Naive thymus-derived CD4-positive, alpha-beta T cell (primary cell): ENCODE results near the gene TNNI3K. TPM values are rescaled to one million over a fixed set of nuclear protein-coding genes. Genes with fewer than 3 reads are reported as not detected.

Source experiments
- ATAC-seq: fragments of 150-1000 bp; cut with Tn5 transposase; 2 replicates; pipeline ENCODE4 v1.10.0; 2021; ENCODE audit warnings: mild to moderate bottlenecking, moderate library complexity
- CTCF ChIA-PET: fragments of 350-600 bp; sonication (Branson Sonifier 250); formaldehyde crosslinking; loops from one replicate; lab custom pipeline; 2021; ENCODE audit warnings: antibody characterized with exemption; lab: Charles Lee
- POLR2A ChIA-PET: fragments of 350-600 bp; sonication (Branson Sonifier 250); formaldehyde crosslinking; loops from one replicate; lab custom pipeline; 2021; ENCODE audit warnings: antibody characterized with exemption, inconsistent platforms; lab: Charles Lee
- DNase-seq, 9 donors: peaks; one replicate each; pipeline versions ENCODE4 v3.0.0 to v3.0.0-alpha.2; 2020 to 2022; ENCODE audit warnings: mixed read lengths in 1 of 9
- H3K27ac ChIP-seq: one replicate; pipeline ENCODE4 v1.7.0; 2013; ENCODE audit warnings: mild to moderate bottlenecking, low read depth, low read length, moderate library complexity
- H3K27me3 ChIP-seq, 2 donors: one replicate each; pipeline ENCODE4 v1.7.0; 2013; ENCODE audit warnings: low read length in 2 of 2, mild to moderate bottlenecking in 2 of 2, moderate library complexity in 2 of 2; ENCODE audit not compliant: control insufficient read depth in 2 of 2, insufficient read depth in 2 of 2
- H3K36me3 ChIP-seq, 3 experiments: 1 replicate in 2 of 3; 2 replicates in 1 of 3; pipeline ENCODE4 v1.7.0; 2013; ENCODE audit warnings: low read length in 3 of 3, mild to moderate bottlenecking in 3 of 3, moderate library complexity in 1 of 3; ENCODE audit not compliant: insufficient read depth in 3 of 3, control insufficient read depth in 2 of 3
- H3K4me1 ChIP-seq, 2 donors: one replicate each; pipeline ENCODE4 v1.7.0; 2013; ENCODE audit warnings: low read length in 2 of 2, mild to moderate bottlenecking in 2 of 2, moderate library complexity in 1 of 2; ENCODE audit not compliant: control insufficient read depth in 2 of 2, insufficient read depth in 2 of 2
- H3K4me3 ChIP-seq: 2 replicates; pipeline ENCODE4 v1.7.0; 2013; ENCODE audit warnings: mild to moderate bottlenecking, low read length
- H3K9me3 ChIP-seq, 3 experiments: 1 replicate in 2 of 3; 2 replicates in 1 of 3; pipeline ENCODE4 v1.7.0; 2013; ENCODE audit warnings: low read length in 3 of 3; ENCODE audit not compliant: control insufficient read depth in 2 of 3
- H3K27ac Mint-ChIP-seq, 9 donors: one replicate each; pipeline ENCODE4 v1.8.0; 2020 to 2022; ENCODE audit warnings: mixed read lengths in 9 of 9, mild to moderate bottlenecking in 8 of 9, moderate library complexity in 5 of 9, inconsistent platforms in 2 of 9
- H3K27me3 Mint-ChIP-seq, 5 donors: one replicate each; pipeline ENCODE4 v1.8.0; 2021 to 2022; ENCODE audit warnings: mixed read lengths in 5 of 5, mild to moderate bottlenecking in 1 of 5
- H3K36me3 Mint-ChIP-seq, 5 donors: one replicate each; pipeline ENCODE4 v1.8.0; 2020 to 2022; ENCODE audit warnings: mixed read lengths in 5 of 5, mild to moderate bottlenecking in 3 of 5, inconsistent platforms in 1 of 5
- H3K4me1 Mint-ChIP-seq, 7 donors: one replicate each; pipeline ENCODE4 v1.8.0; 2020 to 2022; ENCODE audit warnings: mixed read lengths in 7 of 7, mild to moderate bottlenecking in 3 of 7, inconsistent platforms in 1 of 7
- H3K4me3 Mint-ChIP-seq, 10 donors: one replicate each; pipeline ENCODE4 v1.8.0; 2020 to 2022; ENCODE audit warnings: mild to moderate bottlenecking in 10 of 10, mixed read lengths in 10 of 10, moderate library complexity in 6 of 10, inconsistent platforms in 2 of 10
- H3K9me3 Mint-ChIP-seq, 11 donors: one replicate each; pipeline ENCODE4 v1.8.0; 2020 to 2022; ENCODE audit warnings: mixed read lengths in 11 of 11, mild to moderate bottlenecking in 4 of 11, inconsistent platforms in 1 of 11, moderate library complexity in 1 of 11
- intact Hi-C, 2 donors: fragments of 100-400 bp; cut with micrococcal nuclease; formaldehyde crosslinking; loops; one replicate each; pipeline ENCODE4 v1.15.1; 2023
- polyA plus RNA-seq, 2 donors: library from polyadenylated mRNA; unstranded; fragments of 300-500 nt; fragmentation: Illumina TruSeq; gene quantifications; one replicate each; pipeline ENCODE4 v1.2.3, GENCODE V29; 2021
- total RNA-seq, 6 experiments: library from RNA in 5 of 6; stranded (reverse) in 5 of 6; gene quantifications; 1 replicate in 5 of 6; 2 replicates in 1 of 6; pipeline ENCODE4 v1.2.3 and lab custom pipeline; 2021 to 2026

Gene TNNI3K
- total and polyA plus RNA-seq, 7 experiments from 2014 or later: 0.41 TPM; not detected in 6

- Mint-ChIP-seq H3K27me3 (peaks cover 0 to 8% (median 4%) of the 10 kb centered on the region in 5 donors), H3K36me3 (no peaks in the 10 kb centered on the region), H3K4me3 (no peak overlapping the region), H3K27ac (no peak overlapping the region), H3K9me3 (peaks cover 0 to 6% (median 0%) of the 10 kb centered on the region in 11 donors), H3K4me1 (no peaks in the 10 kb centered on the region)
- Histone ChIP-seq H3K9me3 (no peaks in the 10 kb centered on the region), H3K27me3 (peaks cover 0 to 3% of the 10 kb centered on the region in 2 donors), H3K4me3 (no peak overlapping the region), H3K27ac (no peak overlapping the region), H3K36me3 (no peaks in the 10 kb centered on the region), H3K4me1 (no peaks in the 10 kb centered on the region)
- POLR2A ChIA-PET: no interaction called here
- CTCF ChIA-PET: interaction anchor here (0.8 kb wide), 1 partner anchor 1299 kb away, joined by 3 read pairs; no protein-coding TSS in a partner anchor
- ATAC-seq: no peak
- no peak for DNase-seq
- intact Hi-C loops: no loop called here
These were observed 356.8 kb downstream of the TNNI3K start for GRCh38 chr1:74591949-74592348.

- DNase-seq (no peak), ATAC-seq (no peak)
- no peak overlapping the region for H3K4me3 ChIP-seq
- no peaks in the 10 kb centered on the region for H3K4me1 ChIP-seq
- no peak overlapping the region for H3K4me3 Mint-ChIP-seq
- H3K27me3 Mint-ChIP-seq: peaks cover 0 to 8% (median 4%) of the 10 kb centered on the region in 5 donors
- H3K4me1 Mint-ChIP-seq: no peaks in the 10 kb centered on the region
- no peaks in the 10 kb centered on the region for H3K36me3 ChIP-seq
- intact Hi-C loops: no loop called here
- no peaks in the 10 kb centered on the region for H3K9me3 ChIP-seq
- H3K27ac ChIP-seq: no peak overlapping the region
- no peaks in the 10 kb centered on the region for H3K36me3 Mint-ChIP-seq
- ChIA-PET CTCF (interaction anchor here (0.8 kb wide), 1 partner anchor 1300 kb away, joined by 3 read pairs; no protein-coding TSS in a partner anchor), POLR2A (no interaction called here)
- H3K27me3 ChIP-seq: peaks cover 0 to 3% of the 10 kb centered on the region in 2 donors
- peaks cover 0 to 6% (median 0%) of the 10 kb centered on the region in 11 donors for H3K9me3 Mint-ChIP-seq
- H3K27ac Mint-ChIP-seq: no peak overlapping the region
These were observed 357.6 kb downstream of the TNNI3K start for GRCh38 chr1:74592580-74593355.

Other genes starting within 250 kb of the TNNI3K start
- 1 to 10 TPM in 2 of 5 experiments, under 1 TPM in 3; 0.32 to 1.7 (median 0.47) TPM for gene LRRIQ3, start 37.2 kb upstream of the TNNI3K start, total RNA-seq
- 1 to 10 TPM; 1.0 to 3.5 TPM for gene LRRIQ3, start 37.2 kb upstream of the TNNI3K start, polyA plus RNA-seq
- 10 to 100 TPM in 3 of 5 experiments, 1 to 10 TPM in 2; 5.6 to 17.7 (median 12.5) TPM for gene FPGT, start 37.1 kb upstream of the TNNI3K start, total RNA-seq
- 1 to 10 TPM; 5.1 to 7.9 TPM for gene FPGT, start 37.1 kb upstream of the TNNI3K start, polyA plus RNA-seq